NCI-H1694 treated with DMSO at 0.1 percent for 48 hours (cell line): ENCODE results near the gene CHRNG.

Source experiments
- DNase-seq: peaks from one replicate; lab custom pipeline; 2025; lab: John Stamatoyannopoulos, UW

The CHRNG gene

GRCh38 chr2:232539298-232540231 is at the start of gene CHRNG:
TSS of gene CHRNG (plus strand) at chr2:232539692. CDS start at chr2:232539748, 56 bp downstream.
- DNase-seq, result no peak

GRCh38 chr2:232490221-232491138 is 49.0 kb upstream of the CHRNG start:
- DNase-seq, result no peak

DNA sequence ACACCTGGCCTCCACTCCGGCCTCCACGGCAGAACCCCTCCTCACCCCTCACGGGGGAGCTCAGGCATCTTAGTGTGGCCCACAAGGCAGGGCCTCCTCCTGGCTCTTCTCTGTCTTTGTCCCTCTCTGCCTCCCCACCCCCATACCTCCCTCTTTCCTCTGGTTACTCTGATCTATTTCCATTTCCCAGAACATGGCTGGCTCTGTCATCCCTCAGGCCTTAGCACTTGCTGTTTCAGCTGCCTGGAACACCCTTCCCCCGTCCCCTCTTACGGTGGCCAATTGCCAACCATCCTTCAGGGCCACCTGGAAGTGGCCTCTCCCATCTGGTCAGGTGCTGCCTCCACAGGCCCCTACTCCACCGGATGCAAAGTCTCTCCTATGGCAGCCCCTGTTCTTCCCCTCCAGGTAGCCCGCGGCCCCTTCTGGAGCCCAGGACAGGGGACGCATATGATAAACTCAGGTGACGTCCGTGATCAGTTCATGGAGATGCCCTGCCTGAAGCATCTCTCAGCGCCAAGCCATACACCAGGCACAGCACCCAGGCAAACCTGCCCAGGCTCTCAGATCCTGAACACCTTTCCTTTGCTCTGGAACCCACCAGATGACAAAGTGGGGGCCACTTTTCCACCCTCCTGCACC is 48.2 kb upstream of the CHRNG start:
- DNase-seq, result no peak

- no peak for DNase-seq
These were observed 47.1 kb upstream of the CHRNG start for GRCh38 chr2:232492236-232492848.

DNA sequence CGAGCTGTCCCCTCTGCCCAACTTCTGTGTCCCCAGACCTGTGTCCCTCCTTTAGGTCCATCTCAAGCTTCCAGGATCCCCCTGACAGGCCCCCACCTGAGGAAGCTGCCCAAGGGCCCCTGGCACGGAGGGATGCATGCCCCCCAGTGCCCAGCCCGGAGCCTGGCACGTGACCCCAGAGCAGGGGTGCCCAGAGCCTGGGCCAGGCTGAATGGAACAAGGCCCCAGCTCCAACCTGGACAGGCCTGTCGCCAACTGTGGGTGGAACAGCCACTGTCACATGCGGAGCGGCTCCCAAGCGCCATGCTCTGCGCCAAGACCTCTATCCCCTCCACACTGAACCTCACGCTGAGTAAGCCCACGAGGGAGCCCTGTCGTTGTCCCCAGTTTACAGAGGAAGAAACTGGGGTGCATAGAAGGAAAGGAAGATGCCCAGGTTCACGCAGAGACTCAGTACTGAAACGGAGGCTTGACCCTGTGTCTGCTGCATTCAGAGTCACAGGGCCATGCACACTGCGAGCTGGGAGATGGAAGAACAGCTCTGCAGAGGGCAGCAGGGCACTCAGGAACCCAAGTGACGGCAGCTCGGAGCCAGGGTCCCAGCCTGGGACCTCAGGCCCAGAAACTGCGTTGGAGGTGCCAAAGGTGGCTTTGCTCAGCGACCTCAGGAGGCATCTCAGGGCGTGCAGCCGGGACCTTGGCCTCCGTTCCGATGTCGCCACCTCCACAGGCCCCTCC is 46.4 kb upstream of the CHRNG start:
- no peak for DNase-seq

- no peak for DNase-seq
These were observed 45.6 kb upstream of the CHRNG start for GRCh38 chr2:232493701-232494474.

DNA sequence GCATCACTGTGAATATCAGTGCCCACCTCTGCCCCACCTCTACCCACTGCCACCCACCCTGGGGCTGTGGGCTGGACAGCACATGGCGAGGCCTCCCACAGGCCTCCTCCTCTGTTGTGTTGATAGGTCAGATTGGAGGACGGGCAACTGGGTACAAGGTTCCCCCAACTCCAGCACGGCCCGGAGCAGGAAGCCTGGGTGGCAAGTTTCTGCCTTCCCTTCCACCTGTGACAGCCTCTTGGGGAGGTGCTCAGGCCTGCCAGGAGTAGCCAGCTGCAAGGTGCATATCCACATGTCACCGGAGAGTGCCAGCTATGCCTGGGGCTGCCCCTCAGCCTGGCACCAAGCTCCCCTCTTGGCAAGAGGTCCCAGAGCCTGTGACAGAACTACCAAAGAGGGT is 45.0 kb upstream of the CHRNG start:
- no peak for DNase-seq

DNA sequence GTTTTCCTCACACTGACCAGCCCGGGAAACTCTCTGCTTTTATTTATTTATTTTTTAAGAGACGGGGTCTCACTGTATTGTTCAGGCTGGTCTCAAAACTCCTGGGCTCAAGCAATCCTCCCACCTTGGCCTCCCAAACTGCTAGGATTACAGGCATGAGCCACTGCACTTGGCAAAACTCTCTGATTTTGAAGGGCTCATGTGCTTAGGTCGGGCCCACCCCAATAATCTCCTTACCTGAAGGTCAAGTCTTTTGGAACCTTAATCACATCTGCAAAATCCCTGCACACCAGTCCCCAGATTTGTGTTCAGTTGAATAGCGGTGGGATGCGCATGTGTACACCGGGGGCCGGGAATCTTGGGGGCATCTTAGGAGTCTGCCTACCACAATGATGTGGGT is 44.2 kb upstream of the CHRNG start:
- DNase-seq, result no peak

DNA sequence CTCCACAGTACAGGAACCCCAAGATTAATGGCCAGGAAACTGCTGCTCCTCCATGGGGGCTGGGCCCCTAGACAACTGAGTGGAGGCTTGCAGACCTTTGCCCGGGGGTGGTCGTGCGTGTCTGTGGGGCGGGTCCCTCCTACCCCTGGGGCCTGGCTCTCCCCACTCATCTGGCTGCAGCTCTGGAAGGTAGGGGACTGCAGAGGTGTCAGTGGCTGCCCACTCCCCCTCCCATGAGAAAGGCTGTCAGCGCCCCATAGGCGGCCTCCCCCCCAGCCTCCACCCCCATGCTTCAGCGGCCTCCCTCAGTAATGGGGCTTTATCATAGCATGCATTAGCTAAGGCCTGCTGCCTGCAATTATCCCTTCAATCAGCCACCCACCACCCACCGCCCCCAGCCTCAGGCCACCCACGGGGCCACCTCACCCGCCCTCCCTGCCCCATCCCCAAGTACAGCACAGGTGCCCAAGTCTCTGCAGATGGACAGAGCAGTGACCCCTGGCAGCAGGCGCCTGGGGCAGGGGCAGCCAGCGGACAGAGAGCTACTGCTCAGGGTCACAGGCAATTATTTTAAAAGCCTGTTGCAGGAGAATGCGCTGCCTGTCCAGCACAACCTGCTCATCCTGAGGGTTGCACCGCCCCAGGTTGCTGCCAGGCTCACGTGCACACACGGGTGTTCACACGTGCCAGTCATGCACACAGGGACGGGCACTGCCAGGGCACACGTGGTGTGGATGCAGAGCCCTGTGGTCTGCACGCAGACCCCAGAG is 42.8 kb upstream of the CHRNG start:
- DNase-seq, result no peak

GRCh38 chr2:232497348-232497747 is 42.1 kb upstream of the CHRNG start:
- DNase-seq, result no peak

- DNase-seq, result no peak
These were observed 41.0 kb upstream of the CHRNG start for GRCh38 chr2:232498452-232498851.

- no peak for DNase-seq
These were observed 38.1 kb upstream of the CHRNG start for GRCh38 chr2:232501331-232501771.

- DNase-seq, result no peak
These were observed 37.6 kb upstream of the CHRNG start for GRCh38 chr2:232501794-232502390.

DNA sequence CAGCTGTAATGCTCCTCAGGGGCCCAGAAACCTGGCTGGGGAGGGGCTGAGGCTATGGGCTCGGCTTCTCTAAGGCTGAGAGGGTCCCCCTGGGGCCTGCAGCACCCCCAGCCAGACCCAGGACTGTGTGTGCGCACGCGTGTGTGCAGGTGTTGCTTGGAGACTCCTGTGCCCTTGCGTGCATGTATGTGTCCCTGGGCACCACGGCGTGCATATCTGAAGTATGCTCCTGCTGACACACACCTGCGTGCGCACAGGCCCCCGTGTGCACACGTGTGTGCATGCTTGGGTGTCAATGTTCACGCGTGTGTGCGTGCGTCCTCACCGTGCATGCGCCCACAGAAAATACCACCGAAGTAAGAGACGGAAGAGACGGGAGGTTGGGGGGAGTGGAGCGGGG is 37.0 kb upstream of the CHRNG start:
- DNase-seq, result no peak

- DNase-seq, result no peak
These were observed 36.3 kb upstream of the CHRNG start for GRCh38 chr2:232502911-232503808.

DNA sequence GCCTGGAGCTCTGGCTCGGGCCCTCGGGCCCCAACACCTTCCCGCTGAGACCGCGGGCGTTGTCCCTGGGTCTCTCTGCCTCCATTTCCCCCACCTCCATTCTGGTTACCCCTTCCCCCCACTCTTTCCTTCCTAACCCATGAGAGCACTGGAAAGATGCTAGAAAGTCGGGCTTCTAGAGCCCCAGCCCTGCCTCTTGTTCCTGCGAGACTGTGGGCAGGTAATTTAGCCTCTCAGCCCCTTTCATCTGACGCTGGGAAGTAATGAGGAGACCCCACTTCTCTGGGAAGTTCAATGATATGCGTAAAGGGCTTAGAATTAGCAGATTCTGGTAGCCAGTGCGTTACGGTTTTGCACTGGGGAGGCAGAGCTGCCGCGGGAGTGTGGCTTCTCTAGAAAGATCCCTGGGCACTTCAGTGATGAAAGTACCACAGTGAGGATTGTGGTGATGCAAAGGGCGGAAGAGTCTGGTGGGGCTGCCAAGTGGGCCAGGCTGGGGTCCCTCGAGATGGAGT is 35.6 kb upstream of the CHRNG start:
- no peak for DNase-seq

DNA sequence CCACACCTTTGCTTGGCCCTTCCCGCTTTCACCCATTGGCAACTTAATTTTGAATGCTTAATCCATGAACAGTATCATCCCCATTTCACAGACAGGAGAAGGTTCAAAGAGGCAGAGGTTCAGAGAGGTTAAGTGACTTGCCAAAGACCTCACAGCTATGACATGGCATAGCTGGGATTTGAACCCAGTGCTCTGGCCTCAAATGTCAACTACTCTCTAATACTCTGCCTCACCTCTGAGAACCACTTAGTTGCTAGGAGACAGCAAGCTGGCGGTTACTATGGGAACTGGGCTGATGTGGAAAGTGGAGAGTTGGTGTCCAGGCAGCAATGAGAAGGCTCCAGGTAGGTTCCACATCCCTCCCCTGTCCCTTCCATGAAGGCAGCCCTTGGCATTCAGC is 35.1 kb upstream of the CHRNG start:
- no peak for DNase-seq

DNA sequence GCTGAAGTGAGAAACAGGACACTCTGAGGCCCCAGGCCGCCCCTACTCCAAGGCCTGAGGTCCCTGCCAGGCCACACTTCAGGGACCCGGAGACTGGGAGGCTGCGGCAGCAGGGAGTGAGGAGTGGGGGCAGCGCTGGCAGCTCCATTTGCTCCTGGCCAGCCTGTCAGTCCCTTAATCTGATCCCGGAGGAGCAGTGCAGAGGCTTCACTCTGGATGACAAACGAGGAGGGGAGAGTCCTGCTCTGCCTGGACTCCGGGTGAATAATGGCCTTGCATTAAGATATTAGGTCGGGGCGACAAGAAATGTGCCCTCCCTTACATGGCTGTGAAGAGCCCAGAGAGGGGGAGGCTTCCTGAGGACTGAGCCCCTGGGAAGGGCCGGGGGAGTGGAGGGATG is 33.6 kb upstream of the CHRNG start:
- DNase-seq, result no peak
